ENCODE results near the gene NETO1. TPM values are rescaled to one million over a fixed set of nuclear protein-coding genes. Genes with fewer than 3 reads are reported as not detected.

The NETO1 gene
- total and polyA plus RNA-seq, 10 of the 15 experiments (the other 5 are each of a cell fraction or from before 2014, with no cell fraction given), result 0.52 TPM; not detected in 9

DNA sequence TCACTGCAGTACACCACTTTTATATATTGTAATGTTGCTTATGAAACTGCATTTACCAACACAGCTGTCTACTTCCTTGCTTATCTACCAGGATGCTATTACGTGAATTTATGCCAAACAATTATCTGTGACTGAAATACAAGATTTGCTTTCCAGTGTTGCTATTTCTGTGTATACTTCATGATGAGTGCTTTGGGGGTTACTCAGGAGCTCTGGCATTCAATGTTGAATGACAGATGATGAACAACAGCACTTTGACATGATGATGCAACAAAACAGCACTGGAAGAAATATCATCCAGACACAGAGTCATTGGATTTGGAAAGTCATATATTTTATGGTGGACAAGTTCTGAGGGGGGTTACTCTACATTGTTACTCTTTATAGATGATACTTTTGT, 125.8 kb downstream of the NETO1 start:
- ChIA-PET CTCF (interaction anchor here (0.7 to 1.4 kb wide), 2 partner anchors 21 to 40 kb away, joined by 3 read pairs; no protein-coding TSS in a partner anchor), RAD21 (ENCODE audit: unreplicated experiment) (no interaction called here), SMC1A (ENCODE audit: uncharacterized antibody, unreplicated experiment) (no interaction called here), POLR2A (no interaction called here)
- ATAC-seq (no peak), FAIRE-seq (no peak), DNase-seq (ENCODE audit: low read depth, low spot score) (no peak)
- Histone ChIP-seq H3K36me3 (ENCODE audit: control insufficient read depth in 2 of 2, insufficient read depth in 2 of 2, low read length in 1 of 2) (no peaks in the 10 kb centered on the region), H3K9me3 (replicated peaks; ENCODE audit: control insufficient read depth, insufficient read depth, low read length) (no peaks in the 10 kb centered on the region), H3K27ac (ENCODE audit: control insufficient read depth, insufficient read depth) (no peak overlapping the region), H2AFZ (ENCODE audit: control insufficient read depth, low read depth, low read length) (no peak overlapping the region), H3K79me2 (ENCODE audit: control insufficient read depth, insufficient read depth, low read length) (no peaks in the 10 kb centered on the region), H3K27me3 (replicated peaks in 1 of 2; ENCODE audit: control insufficient read depth in 2 of 2, insufficient read depth in 2 of 2, low read length in 1 of 2) (no peaks in the 10 kb centered on the region), H3K4me3 (no peak overlapping the region), H3K4me1 (ENCODE audit: control insufficient read depth, insufficient read depth, low read length) (no peaks in the 10 kb centered on the region), H3K9ac (ENCODE audit: control insufficient read depth, insufficient read depth, low read length) (no peak overlapping the region), H4K20me1 (ENCODE audit: control insufficient read depth, insufficient read depth) (no peaks in the 10 kb centered on the region), H3K4me2 (ENCODE audit: control insufficient read depth, insufficient read depth) (no peak overlapping the region)
- intact Hi-C loops (cut with micrococcal nuclease; ENCODE audit: unreplicated experiment) (no loop called here), in situ Hi-C loops (cut with MboI) (no loop called here)
- WGBS (ENCODE audit: insufficient coverage, insufficient replicate concordance, low lambda C conversion rate, missing lambda C conversion rate), result 61% methylated on average over 1 of the region's 1 CpG
- BruUV-seq (replicated peaks), result no TSS peak
- TF ChIP-seq RUNX3 (IDR thresholded peaks at IDR 0.05; ENCODE audit: low read length), result no peak
- TF ChIP-seq TAF1 (IDR thresholded peaks at IDR 0.05; ENCODE audit: borderline replicate concordance, low read depth, low read length), result no peak
- TF ChIP-seq NFYB (IDR thresholded peaks at IDR 0.05; ENCODE audit: insufficient read depth, low read depth, low read length), result no peak
- no peak for TF ChIP-seq NR2C1 (IDR thresholded peaks at IDR 0.05)
- TF ChIP-seq, protein P1, sequence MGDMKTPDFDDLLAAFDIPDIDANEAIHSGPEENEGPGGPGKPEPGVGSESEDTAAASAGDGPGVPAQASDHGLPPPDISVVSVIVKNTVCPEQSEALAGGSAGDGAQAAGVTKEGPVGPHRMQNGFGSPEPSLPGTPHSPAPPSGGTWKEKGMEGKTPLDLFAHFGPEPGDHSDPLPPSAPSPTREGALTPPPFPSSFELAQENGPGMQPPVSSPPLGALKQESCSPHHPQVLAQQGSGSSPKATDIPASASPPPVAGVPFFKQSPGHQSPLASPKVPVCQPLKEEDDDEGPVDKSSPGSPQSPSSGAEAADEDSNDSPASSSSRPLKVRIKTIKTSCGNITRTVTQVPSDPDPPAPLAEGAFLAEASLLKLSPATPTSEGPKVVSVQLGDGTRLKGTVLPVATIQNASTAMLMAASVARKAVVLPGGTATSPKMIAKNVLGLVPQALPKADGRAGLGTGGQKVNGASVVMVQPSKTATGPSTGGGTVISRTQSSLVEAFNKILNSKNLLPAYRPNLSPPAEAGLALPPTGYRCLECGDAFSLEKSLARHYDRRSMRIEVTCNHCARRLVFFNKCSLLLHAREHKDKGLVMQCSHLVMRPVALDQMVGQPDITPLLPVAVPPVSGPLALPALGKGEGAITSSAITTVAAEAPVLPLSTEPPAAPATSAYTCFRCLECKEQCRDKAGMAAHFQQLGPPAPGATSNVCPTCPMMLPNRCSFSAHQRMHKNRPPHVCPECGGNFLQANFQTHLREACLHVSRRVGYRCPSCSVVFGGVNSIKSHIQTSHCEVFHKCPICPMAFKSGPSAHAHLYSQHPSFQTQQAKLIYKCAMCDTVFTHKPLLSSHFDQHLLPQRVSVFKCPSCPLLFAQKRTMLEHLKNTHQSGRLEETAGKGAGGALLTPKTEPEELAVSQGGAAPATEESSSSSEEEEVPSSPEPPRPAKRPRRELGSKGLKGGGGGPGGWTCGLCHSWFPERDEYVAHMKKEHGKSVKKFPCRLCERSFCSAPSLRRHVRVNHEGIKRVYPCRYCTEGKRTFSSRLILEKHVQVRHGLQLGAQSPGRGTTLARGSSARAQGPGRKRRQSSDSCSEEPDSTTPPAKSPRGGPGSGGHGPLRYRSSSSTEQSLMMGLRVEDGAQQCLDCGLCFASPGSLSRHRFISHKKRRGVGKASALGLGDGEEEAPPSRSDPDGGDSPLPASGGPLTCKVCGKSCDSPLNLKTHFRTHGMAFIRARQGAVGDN (IDR thresholded peaks at IDR 0.05), result no peak
- no peak for TF ChIP-seq RAD51 (IDR thresholded peaks at IDR 0.05)
- TF ChIP-seq RAD21 (IDR thresholded peaks at IDR 0.05; ENCODE audit: insufficient read depth, low read depth, low read length), result no peak
- no peak for TF ChIP-seq KAT2A (conservative IDR thresholded peaks at IDR 0.05; ENCODE audit: control insufficient read depth, low read depth, low read length)
- no peak for TF ChIP-seq IKZF1 (conservative IDR thresholded peaks at IDR 0.05)
- TF ChIP-seq KLF5 (IDR thresholded peaks at IDR 0.05; ENCODE audit: partially characterized antibody), result no peak
- TF ChIP-seq GATAD2B (conservative IDR thresholded peaks at IDR 0.05; ENCODE audit: low read depth), result no peak
- no peak for TF ChIP-seq CBX3 (IDR thresholded peaks at IDR 0.05; ENCODE audit: borderline replicate concordance, low read depth)
- TF ChIP-seq, protein P2, sequence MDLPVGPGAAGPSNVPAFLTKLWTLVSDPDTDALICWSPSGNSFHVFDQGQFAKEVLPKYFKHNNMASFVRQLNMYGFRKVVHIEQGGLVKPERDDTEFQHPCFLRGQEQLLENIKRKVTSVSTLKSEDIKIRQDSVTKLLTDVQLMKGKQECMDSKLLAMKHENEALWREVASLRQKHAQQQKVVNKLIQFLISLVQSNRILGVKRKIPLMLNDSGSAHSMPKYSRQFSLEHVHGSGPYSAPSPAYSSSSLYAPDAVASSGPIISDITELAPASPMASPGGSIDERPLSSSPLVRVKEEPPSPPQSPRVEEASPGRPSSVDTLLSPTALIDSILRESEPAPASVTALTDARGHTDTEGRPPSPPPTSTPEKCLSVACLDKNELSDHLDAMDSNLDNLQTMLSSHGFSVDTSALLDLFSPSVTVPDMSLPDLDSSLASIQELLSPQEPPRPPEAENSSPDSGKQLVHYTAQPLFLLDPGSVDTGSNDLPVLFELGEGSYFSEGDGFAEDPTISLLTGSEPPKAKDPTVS (IDR thresholded peaks at IDR 0.05; ENCODE audit: low read depth, low read length), result no peak
- TF ChIP-seq, protein P3, sequence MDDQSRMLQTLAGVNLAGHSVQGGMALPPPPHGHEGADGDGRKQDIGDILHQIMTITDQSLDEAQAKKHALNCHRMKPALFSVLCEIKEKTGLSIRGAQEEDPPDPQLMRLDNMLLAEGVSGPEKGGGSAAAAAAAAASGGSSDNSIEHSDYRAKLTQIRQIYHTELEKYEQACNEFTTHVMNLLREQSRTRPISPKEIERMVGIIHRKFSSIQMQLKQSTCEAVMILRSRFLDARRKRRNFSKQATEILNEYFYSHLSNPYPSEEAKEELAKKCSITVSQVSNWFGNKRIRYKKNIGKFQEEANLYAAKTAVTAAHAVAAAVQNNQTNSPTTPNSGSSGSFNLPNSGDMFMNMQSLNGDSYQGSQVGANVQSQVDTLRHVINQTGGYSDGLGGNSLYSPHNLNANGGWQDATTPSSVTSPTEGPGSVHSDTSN (IDR thresholded peaks at IDR 0.05; ENCODE audit: insufficient replicate concordance, low read depth, low read length), result no peak
- no peak for TF ChIP-seq TARDBP (IDR thresholded peaks at IDR 0.05; ENCODE audit: borderline replicate concordance)
- TF ChIP-seq, protein P4, sequence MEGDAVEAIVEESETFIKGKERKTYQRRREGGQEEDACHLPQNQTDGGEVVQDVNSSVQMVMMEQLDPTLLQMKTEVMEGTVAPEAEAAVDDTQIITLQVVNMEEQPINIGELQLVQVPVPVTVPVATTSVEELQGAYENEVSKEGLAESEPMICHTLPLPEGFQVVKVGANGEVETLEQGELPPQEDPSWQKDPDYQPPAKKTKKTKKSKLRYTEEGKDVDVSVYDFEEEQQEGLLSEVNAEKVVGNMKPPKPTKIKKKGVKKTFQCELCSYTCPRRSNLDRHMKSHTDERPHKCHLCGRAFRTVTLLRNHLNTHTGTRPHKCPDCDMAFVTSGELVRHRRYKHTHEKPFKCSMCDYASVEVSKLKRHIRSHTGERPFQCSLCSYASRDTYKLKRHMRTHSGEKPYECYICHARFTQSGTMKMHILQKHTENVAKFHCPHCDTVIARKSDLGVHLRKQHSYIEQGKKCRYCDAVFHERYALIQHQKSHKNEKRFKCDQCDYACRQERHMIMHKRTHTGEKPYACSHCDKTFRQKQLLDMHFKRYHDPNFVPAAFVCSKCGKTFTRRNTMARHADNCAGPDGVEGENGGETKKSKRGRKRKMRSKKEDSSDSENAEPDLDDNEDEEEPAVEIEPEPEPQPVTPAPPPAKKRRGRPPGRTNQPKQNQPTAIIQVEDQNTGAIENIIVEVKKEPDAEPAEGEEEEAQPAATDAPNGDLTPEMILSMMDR (IDR thresholded peaks at IDR 0.05 in 2 of 3, conservative IDR thresholded peaks at IDR 0.05 in 1 of 3; ENCODE audit: control insufficient read depth in 2 of 3, extremely low read depth in 1 of 3, insufficient read depth in 1 of 3, low read depth in 3 of 3, low read length in 3 of 3), result no peak
